Lung (tissue), 12 donors: ENCODE data around the gene TM6SF1. TPM values are rescaled to one million over a fixed set of nuclear protein-coding genes. Genes with fewer than 3 reads are reported as not detected.
"Not testable (repeated sequence)": the region's sequence is repeated elsewhere in the genome, so short reads cannot be mapped to it uniquely, and the experiment has no call there.

Experiments used
- ATAC-seq: fragments of 200-7000 bp; cut with Tn5 transposase; one replicate; pipeline ENCODE4 v1.9.1; 2020; ENCODE audit warnings: moderate number of reproducible peaks; ENCODE audit not compliant: insufficient read depth, low FRiP score
- DNase-seq, 3 donors: peaks; one replicate each; pipeline ENCODE4 v3.0.0-alpha.2; 2013 to 2017
- H3K27ac ChIP-seq, 2 donors: one replicate each; pipeline ENCODE4 v1.5.1; 2013; ENCODE audit warnings: mild to moderate bottlenecking in 2 of 2, moderate library complexity in 2 of 2, control low read depth in 1 of 2, inconsistent platforms in 1 of 2, low read depth in 1 of 2, low read length in 1 of 2
- H3K27me3 ChIP-seq, 3 donors: one replicate each; pipeline ENCODE4 v1.5.1; 2013; ENCODE audit warnings: low read length in 2 of 3; ENCODE audit not compliant: control insufficient read depth in 3 of 3, insufficient read depth in 3 of 3
- H3K36me3 ChIP-seq, 4 donors: one replicate each; pipeline ENCODE4 v1.5.1; 2013; ENCODE audit warnings: low read length in 4 of 4, mild to moderate bottlenecking in 1 of 4, moderate library complexity in 1 of 4; ENCODE audit not compliant: control insufficient read depth in 4 of 4, insufficient read depth in 4 of 4
- H3K4me1 ChIP-seq, 5 donors: one replicate each; pipeline ENCODE4 v1.5.1; 2013; ENCODE audit warnings: low read length in 5 of 5, mild to moderate bottlenecking in 2 of 5, moderate library complexity in 1 of 5; ENCODE audit not compliant: control insufficient read depth in 5 of 5, insufficient read depth in 5 of 5
- H3K4me3 ChIP-seq: one replicate; pipeline ENCODE4 v1.5.1; 2013; ENCODE audit warnings: mild to moderate bottlenecking, control low read depth, moderate library complexity
- H3K9ac ChIP-seq, 2 donors: one replicate each; pipeline ENCODE4 v1.5.1; 2013; ENCODE audit warnings: low read length in 2 of 2, control low read depth in 1 of 2; ENCODE audit not compliant: insufficient read depth in 1 of 2
- H3K9me3 ChIP-seq, 4 donors: one replicate each; pipeline ENCODE4 v1.5.1; 2013; ENCODE audit warnings: low read length in 3 of 4, mild to moderate bottlenecking in 1 of 4, moderate library complexity in 1 of 4; ENCODE audit not compliant: control insufficient read depth in 4 of 4, insufficient read depth in 3 of 4
- CTCF ChIP-seq: IDR thresholded peaks from 2 replicates; pipeline ENCODE4 v1.5.1; 2012; ENCODE audit warnings: mild to moderate bottlenecking; ENCODE audit errors: control extremely low read depth, extremely low read depth
- WGBS, 2 donors: extraction: QIAGEN DNeasy Blood & Tissue Kit; methylation state at CpG; one replicate each; pipeline ENCODE4 v1.1.7; 2013; 5-methylcytosine and 5-hydroxymethylcytosine counted together
- polyA plus RNA-seq, 2 donors: library from polyadenylated mRNA; stranded (reverse); fragments of 200-250 nt; gene quantifications; one replicate each; pipeline ENCODE4 v1.2.1, GENCODE V29; 2013
- total RNA-seq, 2 donors: library from RNA; depleted of rRNA in 1 of 2; stranded (reverse); fragments of >200 nt in 1 of 2; gene quantifications; one replicate each; pipeline ENCODE4 v1.2.1, GENCODE V29; 2014 to 2021
- donor health status: control.
- donor health status: control.
- donor health status: Bipolar disorder and iron deficiency.
- donor health status: healthy.
- donor health status: DM: yes; HTN: yes; CAD: no.

TM6SF1 gene
- total and polyA plus RNA-seq, 4 donors, result 4.3 to 15.8 (median 13.7) TPM

DNA sequence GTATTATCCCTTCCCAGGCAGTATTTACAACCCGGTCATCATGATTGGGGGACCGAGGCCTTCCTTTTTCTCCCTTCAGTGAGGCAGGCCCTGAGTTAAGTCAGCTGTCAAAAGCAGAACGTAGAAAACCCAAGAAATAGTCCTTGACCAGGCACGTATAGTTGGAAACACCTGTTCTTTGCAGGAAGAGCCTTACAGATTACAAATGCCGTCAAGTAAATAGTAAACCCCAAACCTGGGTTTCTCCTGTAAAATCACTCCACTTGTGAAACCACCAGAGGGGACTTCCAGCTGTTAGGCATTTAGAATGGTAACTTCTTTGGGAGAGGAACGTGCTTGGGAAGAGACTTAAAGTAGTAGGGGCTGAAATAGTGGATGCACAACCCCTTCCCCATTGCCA, 39.4 kb upstream of the TM6SF1 start:
- H3K9me3 ChIP-seq, result no peaks in the 10 kb centered on the region
- peaks cover 0 to 34% (median 13%) of the 10 kb centered on the region in 5 donors for H3K4me1 ChIP-seq
- WGBS, 2 donors, result 77 to 81% methylated on average over 6 of the region's 6 CpGs
- no peaks in the 10 kb centered on the region for H3K36me3 ChIP-seq
- peak overlapping the region in 1 of 2 donors; percentile 53 for H3K9ac ChIP-seq
- H3K27me3 ChIP-seq, result no peaks in the 10 kb centered on the region
- H3K4me3 ChIP-seq, result no peak overlapping the region
- DNase-seq, result no peak
- H3K27ac ChIP-seq, result peak overlapping the region in 1 of 2 donors; percentile 96
- no peak for TF ChIP-seq CTCF
- ATAC-seq, result no peak

DNA sequence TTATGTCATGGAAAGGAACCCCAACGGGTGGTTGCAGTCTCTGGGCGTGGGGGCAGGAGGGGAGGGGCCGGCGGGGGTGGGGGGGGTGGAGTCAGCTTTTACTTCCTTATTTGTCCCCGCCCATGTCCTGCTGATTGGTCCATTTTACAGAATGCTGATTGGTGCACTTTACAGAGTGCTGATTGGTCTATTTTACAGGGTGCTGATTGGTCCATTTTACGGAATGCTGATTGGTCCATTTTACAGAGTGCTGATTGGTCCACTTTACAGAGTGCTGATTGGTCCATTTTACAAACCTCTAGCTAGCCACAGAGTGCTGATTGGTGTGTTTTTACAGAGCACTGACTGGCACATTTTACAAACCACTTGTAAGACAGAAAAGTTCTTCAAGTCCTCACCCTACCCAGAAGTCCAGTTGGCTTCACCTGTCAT, 38.2 kb upstream of the TM6SF1 start:
- H3K9ac ChIP-seq, ATAC-seq, H3K27me3 ChIP-seq, H3K4me3 ChIP-seq, DNase-seq, H3K36me3 ChIP-seq, H3K27ac ChIP-seq, H3K9me3 ChIP-seq: not testable (repeated sequence)
- WGBS, 2 donors, result 62 to 65% methylated on average over 6 of the region's 6 CpGs
- peaks cover 0 to 26% (median 4%) of the 10 kb centered on the region in 5 donors for H3K4me1 ChIP-seq

DNA sequence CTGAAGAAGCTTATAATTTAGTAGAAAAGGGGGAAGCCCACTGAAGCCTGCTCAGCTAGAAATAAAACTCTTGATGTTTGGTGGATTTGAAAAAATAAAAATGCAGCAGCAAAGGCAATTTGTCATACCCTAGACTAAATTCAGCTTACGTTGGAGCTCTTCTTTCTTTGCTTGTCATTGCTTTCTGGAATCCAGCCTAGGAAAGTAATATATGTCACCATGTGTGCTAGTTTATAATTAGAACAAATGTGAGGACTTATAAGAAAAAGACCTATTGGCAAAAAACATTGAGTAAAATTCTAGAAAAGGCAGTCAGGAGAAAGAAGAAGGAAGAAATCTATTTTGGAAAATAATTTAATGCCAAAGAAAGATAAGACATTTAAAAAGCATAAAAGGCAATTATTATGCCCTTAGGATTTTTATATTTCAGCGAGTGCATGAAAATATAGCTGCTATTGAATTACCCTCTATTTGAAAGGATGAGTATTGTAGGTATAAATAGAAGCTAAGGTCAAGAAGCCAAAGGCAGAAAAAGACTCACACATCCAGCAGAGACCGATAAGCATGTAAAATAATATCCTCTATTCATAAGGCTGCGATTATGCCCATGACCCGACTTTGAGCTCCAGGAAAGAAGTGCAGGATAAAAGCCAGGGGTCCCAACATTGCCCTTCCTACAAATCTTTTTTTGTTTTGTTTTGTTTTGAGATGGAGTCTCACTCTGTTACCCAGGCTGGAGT, 29.8 kb upstream of the TM6SF1 start:
- Histone ChIP-seq H3K4me3 (no peak overlapping the region), H3K27me3 (peaks cover 0 to 6% (median 6%) of the 10 kb centered on the region in 3 donors), H3K9me3 (peaks cover 0 to 3% (median 1%) of the 10 kb centered on the region in 4 donors), H3K27ac (peak overlapping the region in 1 of 2 donors; percentile 25), H3K36me3 (no peaks in the 10 kb centered on the region), H3K4me1 (no peaks in the 10 kb centered on the region), H3K9ac (no peak overlapping the region)
- 60 to 69% methylated on average over 5 of the region's 5 CpGs for WGBS, 2 donors
- TF ChIP-seq CTCF, result no peak
- DNase-seq (no peak), ATAC-seq (no peak)

GRCh38 chr15:83078712-83079111, 28.7 kb upstream of the TM6SF1 start:
- ATAC-seq (no peak), DNase-seq (no peak)
- no peak for TF ChIP-seq CTCF
- Histone ChIP-seq H3K9ac (no peak overlapping the region), H3K27me3 (peaks cover 0 to 6% (median 6%) of the 10 kb centered on the region in 3 donors), H3K4me3 (no peak overlapping the region), H3K9me3 (peaks cover 0 to under 1% (median 0%) of the 10 kb centered on the region in 4 donors), H3K36me3 (no peaks in the 10 kb centered on the region), H3K4me1 (peaks cover 0 to 2% (median 0%) of the 10 kb centered on the region in 5 donors), H3K27ac (no peak overlapping the region)
- WGBS, 2 donors, result 77 to 86% methylated on average over 7 of the region's 7 CpGs
